ENCODE results near the gene LMNB1.

GRCh38 chr5:126776499-126777256, at the start of gene LMNB1:
- TF ChIP-seq EZH2phosphoT487 (IDR thresholded peaks at IDR 0.05; ENCODE audit: borderline replicate concordance) (no peak), CTCF (conservative IDR thresholded peaks at IDR 0.05; ENCODE audit: low read length) (no peak)

Data from Loucy (cell line).